Measurements from ENCODE around the gene KIF18B. TPM values are rescaled to one million over a fixed set of nuclear protein-coding genes. Genes with fewer than 3 reads are reported as not detected.

The KIF18B gene
- total and polyA plus RNA-seq, 2 donors (not counting 3 experiments of a cell fraction or from before 2014, with no cell fraction given): 24.5 to 50.3 TPM

GRCh38 chr17:44915321-44915726 lies 32.2 kb downstream of the KIF18B start, which contains the start of gene GFAP:
Gene GFAP, minus strand, starts transcription at chr17:44915500. Its CDS starts 14 bp downstream, at chr17:44915486.
- Histone ChIP-seq H3K9me1 (replicated peaks; ENCODE audit: control insufficient read depth, extremely low read depth, insufficient read depth, low read length) (no peaks in the 10 kb centered on the region), H3K4me1 (ENCODE audit: control insufficient read depth, extremely low read depth, insufficient read depth, low read length) (peaks cover 12% of the 10 kb centered on the region), H3K79me2 (ENCODE audit: control insufficient read depth, insufficient read depth, low read length) (no peaks in the 10 kb centered on the region), H4K20me1 (replicated peaks; ENCODE audit: control insufficient read depth, extremely low read depth, insufficient read depth, low read length) (no peaks in the 10 kb centered on the region), H3K27me3 (ENCODE audit: control insufficient read depth in 2 of 2, insufficient read depth in 2 of 2, low read length in 2 of 2) (peaks cover 0 to 1% of the 10 kb centered on the region in 2 experiments), H3K4me2 (ENCODE audit: insufficient read depth, low read length) (no peak within 1 kb of the TSS), H3K9ac (replicated peaks; ENCODE audit: extremely low read depth, insufficient read depth, low read length) (no peak within 1 kb of the TSS), H2AFZ (ENCODE audit: low read depth, low read length) (no peak within 1 kb of the TSS), H3K4me3 (replicated peaks in 1 of 3; ENCODE audit: insufficient read depth in 1 of 3, low read depth in 1 of 3, low read length in 3 of 3) (no peak within 1 kb of the TSS), H3K36me3 (ENCODE audit: control insufficient read depth in 2 of 2, extremely low read depth in 1 of 2, insufficient read depth in 2 of 2, low read length in 2 of 2) (no peaks in the 10 kb centered on the region), H3K9me3 (replicated peaks; ENCODE audit: control insufficient read depth, insufficient read depth, low read length) (no peaks in the 10 kb centered on the region), H3K27ac (ENCODE audit: insufficient read depth, low read depth, low read length) (no peak within 1 kb of the TSS)
- CTCF ChIA-PET: interaction anchor here (1.0 to 9.9 kb wide), 4 partner anchors 10 to 220 kb away, joined by 4 to 331 read pairs (median 50); partner anchors contain the start of genes ACBD4 and EFTUD2
- DNase-seq (ENCODE audit: low read depth, low spot score) (no peak), FAIRE-seq (no peak)
- dilution Hi-C loops (cut with MboI; ENCODE audit: extremely low pct_ligation_motif_present, low sequenced_read_pairs) (no loop called here), intact Hi-C loops (cut with micrococcal nuclease) (no loop called here)
- BruUV-seq (replicated peaks): no TSS peak
- no peak for TF ChIP-seq JUN (IDR thresholded peaks at IDR 0.05; ENCODE audit: borderline replicate concordance, insufficient read depth, insufficient read length, low read depth)
- no peak for TF ChIP-seq FOS (IDR thresholded peaks at IDR 0.05; ENCODE audit: borderline replicate concordance, insufficient read depth, low read length)
- no peak for TF ChIP-seq GATA2 (IDR thresholded peaks at IDR 0.05; ENCODE audit: insufficient read depth, insufficient read length, low read depth, low read length)
- TF ChIP-seq MYC (IDR thresholded peaks at IDR 0.05; ENCODE audit: low read depth, low read length): no peak
- no peak for TF ChIP-seq EZH2 (IDR thresholded peaks at IDR 0.05; ENCODE audit: borderline replicate concordance, low read depth, low read length, severe bottlenecking)
- POLR2A ChIA-PET: no interaction called here

GRCh38 chr17:44914698-44915271 lies 32.8 kb downstream of the KIF18B start:
- POLR2A ChIA-PET: interaction anchor here (0.5 kb wide), 1 partner anchor 336 kb away, joined by 8 read pairs; no protein-coding TSS in a partner anchor
- peaks cover 12% of the 10 kb centered on the region for H3K4me1 ChIP-seq (ENCODE audit: control insufficient read depth, extremely low read depth, insufficient read depth, low read length)
- H3K9ac ChIP-seq (replicated peaks; ENCODE audit: extremely low read depth, insufficient read depth, low read length): no peak overlapping the region
- intact Hi-C loops (cut with micrococcal nuclease) (no loop called here), dilution Hi-C loops (cut with MboI; ENCODE audit: extremely low pct_ligation_motif_present, low sequenced_read_pairs) (no loop called here)
- H2AFZ ChIP-seq (ENCODE audit: low read depth, low read length): no peak overlapping the region
- no peaks in the 10 kb centered on the region for H3K9me3 ChIP-seq (replicated peaks; ENCODE audit: control insufficient read depth, insufficient read depth, low read length)
- no peak overlapping the region for H3K4me3 ChIP-seq (replicated peaks in 1 of 3; ENCODE audit: insufficient read depth in 1 of 3, low read depth in 1 of 3, low read length in 3 of 3)
- H3K79me2 ChIP-seq (ENCODE audit: control insufficient read depth, insufficient read depth, low read length): no peaks in the 10 kb centered on the region
- DNase-seq (ENCODE audit: low read depth, low spot score) (no peak), FAIRE-seq (no peak)
- H3K4me2 ChIP-seq (ENCODE audit: insufficient read depth, low read length): no peak overlapping the region
- no TSS peak for BruUV-seq (replicated peaks)
- no peak overlapping the region for H3K27ac ChIP-seq (ENCODE audit: insufficient read depth, low read depth, low read length)
- H3K27me3 ChIP-seq (ENCODE audit: control insufficient read depth in 2 of 2, insufficient read depth in 2 of 2, low read length in 2 of 2): no peaks in the 10 kb centered on the region
- H3K9me1 ChIP-seq (replicated peaks; ENCODE audit: control insufficient read depth, extremely low read depth, insufficient read depth, low read length): no peaks in the 10 kb centered on the region
- no peaks in the 10 kb centered on the region for H4K20me1 ChIP-seq (replicated peaks; ENCODE audit: control insufficient read depth, extremely low read depth, insufficient read depth, low read length)
- H3K36me3 ChIP-seq (ENCODE audit: control insufficient read depth in 2 of 2, extremely low read depth in 1 of 2, insufficient read depth in 2 of 2, low read length in 2 of 2): no peaks in the 10 kb centered on the region
- CTCF ChIA-PET: interaction anchor here (1.0 to 9.9 kb wide), 4 partner anchors 10 to 221 kb away, joined by 4 to 331 read pairs (median 50); partner anchors contain the start of genes ACBD4 and EFTUD2
- TF ChIP-seq, protein P1, sequence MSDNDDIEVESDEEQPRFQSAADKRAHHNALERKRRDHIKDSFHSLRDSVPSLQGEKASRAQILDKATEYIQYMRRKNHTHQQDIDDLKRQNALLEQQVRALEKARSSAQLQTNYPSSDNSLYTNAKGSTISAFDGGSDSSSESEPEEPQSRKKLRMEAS (IDR thresholded peaks at IDR 0.05; ENCODE audit: insufficient read depth, insufficient read length): no peak
- TF ChIP-seq GATA2 (IDR thresholded peaks at IDR 0.05; ENCODE audit: insufficient read depth, insufficient read length, low read depth, low read length) (no peak), POLR2A (IDR thresholded peaks at IDR 0.05; ENCODE audit: low read depth, low read length) (no peak), EZH2 (IDR thresholded peaks at IDR 0.05; ENCODE audit: borderline replicate concordance, low read depth, low read length, severe bottlenecking) (no peak), FOS (IDR thresholded peaks at IDR 0.05; ENCODE audit: borderline replicate concordance, insufficient read depth, low read length) (no peak), MYC (IDR thresholded peaks at IDR 0.05; ENCODE audit: low read depth, low read length) (no peak), POLR2AphosphoS5 (IDR thresholded peaks at IDR 0.05; ENCODE audit: insufficient read depth, low read depth, low read length) (no peak)
- TF ChIP-seq, protein P2, sequence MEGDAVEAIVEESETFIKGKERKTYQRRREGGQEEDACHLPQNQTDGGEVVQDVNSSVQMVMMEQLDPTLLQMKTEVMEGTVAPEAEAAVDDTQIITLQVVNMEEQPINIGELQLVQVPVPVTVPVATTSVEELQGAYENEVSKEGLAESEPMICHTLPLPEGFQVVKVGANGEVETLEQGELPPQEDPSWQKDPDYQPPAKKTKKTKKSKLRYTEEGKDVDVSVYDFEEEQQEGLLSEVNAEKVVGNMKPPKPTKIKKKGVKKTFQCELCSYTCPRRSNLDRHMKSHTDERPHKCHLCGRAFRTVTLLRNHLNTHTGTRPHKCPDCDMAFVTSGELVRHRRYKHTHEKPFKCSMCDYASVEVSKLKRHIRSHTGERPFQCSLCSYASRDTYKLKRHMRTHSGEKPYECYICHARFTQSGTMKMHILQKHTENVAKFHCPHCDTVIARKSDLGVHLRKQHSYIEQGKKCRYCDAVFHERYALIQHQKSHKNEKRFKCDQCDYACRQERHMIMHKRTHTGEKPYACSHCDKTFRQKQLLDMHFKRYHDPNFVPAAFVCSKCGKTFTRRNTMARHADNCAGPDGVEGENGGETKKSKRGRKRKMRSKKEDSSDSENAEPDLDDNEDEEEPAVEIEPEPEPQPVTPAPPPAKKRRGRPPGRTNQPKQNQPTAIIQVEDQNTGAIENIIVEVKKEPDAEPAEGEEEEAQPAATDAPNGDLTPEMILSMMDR (IDR thresholded peaks at IDR 0.05; ENCODE audit: extremely low read depth in 1 of 2, insufficient read depth in 1 of 2, low read depth in 1 of 2, low read length in 2 of 2): no peak

Data from endothelial cell of umbilical vein (primary cell).